Superior temporal gyrus (tissue), 1 donor: ENCODE results near the gene SCAANT1.

Experiments used
- DNase-seq: peaks from one replicate; pipeline ENCODE4 v3.0.0-alpha.2; 2016; ENCODE audit errors: extremely low spot score

The SCAANT1 gene

DNA sequence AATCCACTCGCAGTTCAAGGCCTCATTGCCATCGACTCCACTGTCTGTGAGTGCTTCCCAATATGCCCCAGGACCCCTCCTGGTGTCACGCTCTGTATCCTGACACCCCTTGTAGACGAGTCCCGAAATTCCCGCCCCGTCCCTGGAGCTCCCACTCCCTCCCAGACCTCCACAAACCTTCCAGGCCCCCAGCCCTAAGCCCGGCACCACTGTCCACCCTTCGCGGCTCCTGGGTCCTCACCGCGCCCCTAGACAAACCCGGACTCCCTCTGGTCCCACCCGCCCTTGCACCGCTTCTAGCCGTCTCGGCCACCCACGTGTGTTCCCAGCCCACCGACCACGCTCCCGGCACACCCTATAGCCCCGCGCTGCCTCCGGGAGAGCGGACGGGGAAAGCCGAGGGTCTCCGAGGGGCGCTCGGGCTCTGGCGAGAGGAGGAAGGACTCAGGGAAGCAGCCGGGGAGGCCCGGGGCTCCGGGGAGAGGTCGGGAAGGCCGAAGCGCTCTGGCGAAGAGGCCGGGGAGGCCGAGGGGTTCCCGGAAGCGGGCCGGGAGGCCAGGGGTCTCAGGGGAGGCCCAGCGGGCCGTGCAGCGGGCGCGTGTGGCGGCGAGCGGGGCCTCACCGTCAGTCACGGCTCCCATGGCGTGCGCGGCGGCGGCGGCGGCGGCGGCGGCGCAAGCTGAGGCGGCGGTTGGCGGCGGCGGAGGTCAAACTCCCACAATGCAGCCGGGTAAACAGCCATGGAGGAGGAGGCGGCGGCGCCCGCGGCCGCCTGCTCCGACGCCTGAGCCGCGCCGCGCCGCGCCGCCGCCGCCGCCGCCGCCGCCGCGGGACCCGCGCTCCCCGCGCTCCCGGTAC, 48.8 kb downstream of the SCAANT1 start, which contains the start of the genes ATXN7 and THOC7:
ATXN7 (plus strand) TSS at position 718 of the 858 bp plus-strand sequence. CDS start 48,732 bp downstream, outside the sequence.
THOC7 (minus strand) TSS at position 656 of the 858 bp plus-strand sequence; CDS start at position 641, 15 bp downstream.
- DNase-seq = peak; percentile 57

GRCh38 chr3:63862804-63863149, 49.4 kb downstream of the SCAANT1 start:
- no peak for DNase-seq
